ENCODE measurements around the gene PMS2.

DNA sequence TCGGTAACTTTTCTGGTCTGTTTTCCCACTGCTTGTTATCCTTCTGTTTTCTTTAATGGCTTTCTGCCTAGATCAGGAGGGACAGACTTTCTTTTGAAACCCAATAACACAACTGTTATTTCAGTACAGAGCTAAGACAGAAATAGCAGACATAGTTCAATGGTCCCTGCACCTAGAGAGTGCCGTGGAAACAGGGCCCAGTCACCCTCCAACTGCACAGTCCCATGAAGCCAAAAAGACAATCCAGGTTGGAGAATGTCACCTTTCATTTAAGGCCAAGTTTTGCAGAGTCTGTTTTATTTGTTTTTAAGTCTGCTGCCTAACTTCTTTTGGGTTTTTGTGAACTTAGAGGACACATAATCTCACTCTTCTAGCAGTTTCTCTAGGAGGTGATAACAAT lies 2.7 kb upstream of the PMS2 start:
- TF ChIP-seq CTCF (IDR thresholded peaks at IDR 0.05) (no peak), POLR2A (IDR thresholded peaks at IDR 0.05) (no peak), EP300 (IDR thresholded peaks at IDR 0.05) (no peak)

Measured in tibial nerve (tissue), 4 donors.